ENCODE data around the gene SF3A1.

SF3A1 gene

DNA sequence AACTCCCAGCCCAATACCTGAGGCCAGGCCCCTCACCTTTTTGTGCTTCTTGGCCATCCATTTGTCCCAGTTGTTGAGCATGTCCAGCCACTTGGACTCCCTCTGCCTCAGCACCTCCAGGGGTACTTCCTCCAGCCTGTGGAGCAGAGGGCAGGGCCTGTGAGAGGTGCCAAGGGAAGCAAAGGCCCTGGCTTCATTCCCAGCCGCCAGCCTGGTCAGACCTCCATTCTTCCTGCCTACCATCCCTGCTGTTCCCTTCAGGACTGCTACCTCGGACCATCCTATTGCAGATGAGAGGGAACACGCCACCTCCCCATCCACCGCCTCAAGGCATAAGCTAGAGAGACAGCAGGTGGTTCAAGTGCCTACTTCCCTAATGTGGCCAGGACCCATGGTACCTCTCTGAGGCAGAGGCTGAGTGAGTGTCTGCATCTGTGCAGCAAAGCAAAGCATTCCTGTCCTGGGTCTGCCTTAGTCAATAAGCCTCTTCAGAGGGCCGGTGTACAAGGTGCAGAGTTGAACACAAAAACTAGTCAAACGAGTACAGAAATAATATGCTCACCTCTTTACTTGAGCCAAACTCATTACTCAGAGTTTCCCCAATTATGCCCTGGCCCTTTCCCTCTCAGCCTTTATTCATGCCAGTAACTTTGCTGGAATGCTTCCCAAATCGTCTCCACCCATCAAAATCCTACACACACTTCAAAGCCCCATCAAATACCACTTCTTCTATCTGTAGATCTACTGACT lies 52.0 kb downstream of the SF3A1 start:
- H3K4me3 ChIP-seq (replicated peaks; ENCODE audit: low read depth, low read length) = no peak overlapping the region
- no peak for TF ChIP-seq CTCF (IDR thresholded peaks at IDR 0.05; ENCODE audit: low read length, missing control alignments)
- DNase-seq (ENCODE audit: low read depth) = no peak

GRCh38 chr22:30302810-30303138 lies 53.9 kb downstream of the SF3A1 start:
- DNase-seq (ENCODE audit: low read depth) = no peak
- TF ChIP-seq CTCF (IDR thresholded peaks at IDR 0.05; ENCODE audit: low read length, missing control alignments) = no peak
- no peak overlapping the region for H3K4me3 ChIP-seq (replicated peaks; ENCODE audit: low read depth, low read length)

DNA sequence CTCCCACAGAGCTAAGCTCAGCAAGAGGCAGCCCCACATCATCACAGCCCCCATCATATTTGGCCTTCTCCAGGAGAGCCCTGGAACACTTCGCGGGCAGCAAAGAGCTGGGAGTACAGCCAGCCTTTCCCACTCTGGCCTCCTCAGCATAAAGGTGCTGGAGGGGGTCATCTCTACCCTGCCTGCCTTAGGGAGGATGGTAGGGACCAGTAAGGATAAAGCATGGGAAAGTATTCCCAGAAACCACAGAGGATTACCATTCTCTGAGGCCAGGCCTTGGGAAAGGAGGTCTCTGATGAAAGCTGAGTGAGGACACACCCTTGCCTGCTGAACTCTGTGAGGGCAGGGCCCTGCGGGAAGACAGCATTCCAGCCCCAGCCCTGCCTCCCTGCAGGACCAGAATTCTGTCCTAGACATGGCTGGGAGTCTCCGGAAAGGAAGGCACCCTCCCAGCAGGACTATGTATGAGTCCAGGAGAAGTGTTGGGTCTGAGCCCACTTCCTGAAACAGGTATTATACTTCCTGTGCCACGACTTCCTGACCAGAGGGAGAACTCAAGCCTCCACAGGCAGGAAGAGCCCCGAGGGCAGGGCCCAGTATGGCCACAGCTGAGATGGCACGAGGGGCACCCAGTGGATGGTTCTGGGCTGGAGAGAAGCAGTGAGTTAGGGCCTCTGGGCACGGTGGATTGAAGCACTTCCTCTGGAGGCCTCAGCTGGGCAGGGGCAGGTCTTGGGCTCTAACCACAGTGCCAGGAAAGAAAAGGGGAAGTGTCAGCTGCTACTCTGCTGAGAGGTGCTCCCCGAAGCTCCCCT lies 54.5 kb downstream of the SF3A1 start:
- peak; percentile 67 for DNase-seq (ENCODE audit: low read depth)
- TF ChIP-seq CTCF (IDR thresholded peaks at IDR 0.05; ENCODE audit: low read length, missing control alignments) = no peak
- no peak overlapping the region for H3K4me3 ChIP-seq (replicated peaks; ENCODE audit: low read depth, low read length)

- TF ChIP-seq CTCF (IDR thresholded peaks at IDR 0.05; ENCODE audit: low read length, missing control alignments) = no peak
- H3K4me3 ChIP-seq (replicated peaks; ENCODE audit: low read depth, low read length) = no peak overlapping the region
- no peak for DNase-seq (ENCODE audit: low read depth)
These were observed 57.4 kb downstream of the SF3A1 start for GRCh38 chr22:30299322-30299721.

DNA sequence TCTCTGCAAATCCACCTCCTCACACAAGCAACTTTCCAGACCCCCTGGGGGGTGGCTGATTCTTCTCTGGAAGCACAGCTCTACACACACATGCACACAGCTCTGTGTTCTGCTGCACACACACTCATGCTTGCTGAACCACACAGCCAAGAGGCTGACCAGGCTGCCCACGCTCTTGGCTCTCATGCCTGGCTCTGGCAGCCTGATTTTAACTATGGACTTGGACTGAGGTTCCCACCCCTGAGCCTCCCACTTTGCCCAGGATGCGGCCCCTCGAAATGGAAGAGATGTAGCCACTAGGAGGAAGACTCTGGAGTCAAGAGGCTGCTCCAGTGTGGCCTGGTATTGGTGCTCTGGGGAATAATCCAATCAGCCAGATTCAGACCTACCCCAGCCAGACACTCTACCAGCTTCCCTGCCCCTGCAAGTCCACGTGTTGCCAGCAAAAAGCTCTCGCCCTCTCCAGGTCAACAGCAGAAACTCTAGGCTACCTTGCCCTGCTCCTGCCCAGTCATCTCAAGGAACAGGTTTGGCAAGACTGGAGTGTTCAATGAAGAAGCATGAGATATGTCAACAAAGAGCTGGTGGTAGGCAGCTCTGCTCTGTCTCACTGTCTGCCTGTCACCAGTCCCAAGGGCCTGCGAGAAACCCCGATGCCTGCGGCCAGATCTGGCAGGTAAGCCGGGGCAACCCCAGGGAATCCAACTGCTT lies 58.5 kb downstream of the SF3A1 start:
- TF ChIP-seq CTCF (IDR thresholded peaks at IDR 0.05; ENCODE audit: low read length, missing control alignments) = no peak
- no peak for DNase-seq (ENCODE audit: low read depth)

GRCh38 chr22:30297276-30297990 lies 59.3 kb downstream of the SF3A1 start:
- no peak for TF ChIP-seq CTCF (IDR thresholded peaks at IDR 0.05; ENCODE audit: low read length, missing control alignments)
- DNase-seq (ENCODE audit: low read depth) = no peak
- no peak overlapping the region for H3K4me3 ChIP-seq (replicated peaks; ENCODE audit: low read depth, low read length)

More for the DNA sequence above, 58.5 kb downstream of the SF3A1 start:
- H3K4me3 ChIP-seq (replicated peaks; ENCODE audit: low read depth, low read length) = no peak overlapping the region
